Neural cell (in vitro differentiated cells): ENCODE results near the gene WARS2. TPM values are rescaled to one million over a fixed set of nuclear protein-coding genes. Genes with fewer than 3 reads are reported as not detected.

ENCODE experiments used
- H2AFZ ChIP-seq: fragments of 200-600, 300-800 bp; sonication (generic), shearing (Covaris generic); 2 replicates; pipeline ENCODE4 v1.6.0; 2014; ENCODE audit warnings: low read depth, mild to moderate bottlenecking, antibody characterized with exemption, low read length, moderate library complexity
- H3F3A ChIP-seq: fragments of 200-600 bp; shearing (Covaris generic); 2 replicates; pipeline ENCODE4 v1.6.1; 2016; ENCODE audit warnings: mild to moderate bottlenecking, moderate library complexity, mixed read lengths, antibody characterized with exemption, low read length; ENCODE audit not compliant: insufficient read depth, poor library complexity, severe bottlenecking
- H3K27ac ChIP-seq: fragments of 200-600, 300-800 bp; sonication (generic), shearing (Covaris generic); 2 replicates; pipeline ENCODE4 v1.5.1; 2014; ENCODE audit warnings: mild to moderate bottlenecking, low read length, moderate library complexity
- H3K27me3 ChIP-seq: fragments of 300-800, 200-600 bp; sonication (generic), shearing (Covaris generic); 2 replicates; pipeline ENCODE4 v1.6.0; 2014; ENCODE audit warnings: mild to moderate bottlenecking, low read depth, low read length, moderate library complexity; ENCODE audit not compliant: insufficient read depth
- H3K36me3 ChIP-seq: fragments of 300-800, 200-600 bp; sonication (generic), shearing (Covaris generic); 2 replicates; pipeline ENCODE4 v1.5.1; 2014; ENCODE audit warnings: mild to moderate bottlenecking, antibody characterized with exemption, low read length, moderate library complexity; ENCODE audit not compliant: insufficient read depth
- H3K4me2 ChIP-seq: fragments of 300-800, 200-600 bp; sonication (generic), shearing (Covaris generic); 2 replicates; pipeline ENCODE4 v1.6.0; 2014; ENCODE audit warnings: mild to moderate bottlenecking, low read length
- H3K4me3 ChIP-seq: fragments of 300-800, 200-600 bp; sonication (generic), shearing (Covaris generic); 2 replicates; pipeline ENCODE4 v1.5.1; 2014; ENCODE audit warnings: mild to moderate bottlenecking, low read length, moderate library complexity
- H3K79me2 ChIP-seq: fragments of 200-600 bp; shearing (Covaris generic); replicated peaks from 2 replicates; pipeline ENCODE4 v1.6.0; 2014; ENCODE audit warnings: mild to moderate bottlenecking, low read length, moderate library complexity; ENCODE audit not compliant: insufficient read depth
- H3K9ac ChIP-seq: fragments of 300-800, 200-600 bp; sonication (generic), shearing (Covaris generic); 2 replicates; pipeline ENCODE4 v1.6.1; 2016; ENCODE audit warnings: mild to moderate bottlenecking, low read length, mixed read lengths
- H3K9me2 ChIP-seq: fragments of 200-600 bp; shearing (Covaris generic); 2 replicates; pipeline ENCODE4 v1.6.1; 2016; ENCODE audit warnings: mild to moderate bottlenecking, low read length, mixed read lengths; ENCODE audit not compliant: insufficient read depth
- H3K9me3 ChIP-seq: fragments of 200-600, 300-800 bp; sonication (generic), shearing (Covaris generic); 2 replicates; pipeline ENCODE4 v1.6.1; 2016; ENCODE audit warnings: mild to moderate bottlenecking, mixed run types, low read length, moderate library complexity, mixed read lengths
- H4K20me1 ChIP-seq: fragments of 200-600 bp; shearing (Covaris generic); 2 replicates; pipeline ENCODE4 v1.6.1; 2016; ENCODE audit warnings: mild to moderate bottlenecking, mixed run types; ENCODE audit not compliant: insufficient read depth
- EP300 ChIP-seq: fragments of 450-650 bp; conservative IDR thresholded peaks from 2 replicates; pipeline ENCODE4 v1.6.1; 2014; ENCODE audit warnings: antibody characterized with exemption, mild to moderate bottlenecking, moderate library complexity; ENCODE audit not compliant: poor library complexity, severe bottlenecking
- EZH2 ChIP-seq: fragments of 200-600, 300-800 bp; shearing (Covaris generic), sonication (generic); IDR thresholded peaks from 2 replicates; pipeline ENCODE4 v1.6.1; 2014; ENCODE audit warnings: antibody characterized with exemption, low read length, borderline replicate concordance, mild to moderate bottlenecking; ENCODE audit not compliant: insufficient read depth, poor library complexity, severe bottlenecking
- MXI1 ChIP-seq: fragments of 450-650 bp; conservative IDR thresholded peaks from 2 replicates; pipeline ENCODE4 v1.6.1; 2014; ENCODE audit warnings: antibody characterized with exemption, mild to moderate bottlenecking; ENCODE audit not compliant: poor library complexity, severe bottlenecking
- POLR2AphosphoS5 ChIP-seq: IDR thresholded peaks from 2 replicates; pipeline ENCODE4 v1.6.1; 2012
- RAD21 ChIP-seq: fragments of 450-650 bp; conservative IDR thresholded peaks from 2 replicates; pipeline ENCODE4 v1.6.1; 2014; ENCODE audit warnings: antibody characterized with exemption, mild to moderate bottlenecking, moderate library complexity
- SMC3 ChIP-seq: fragments of 450-650 bp; conservative IDR thresholded peaks from 2 replicates; pipeline ENCODE4 v1.6.1; 2014; ENCODE audit warnings: antibody characterized with exemption, mild to moderate bottlenecking, moderate library complexity; ENCODE audit not compliant: poor library complexity
- TAF1 ChIP-seq: IDR thresholded peaks from 2 replicates; pipeline ENCODE4 v1.6.1; 2012; ENCODE audit warnings: low read depth
- polyA plus RNA-seq: library from polyadenylated mRNA; depleted of rRNA; stranded (reverse); fragments of >200 nt; gene quantifications from 2 replicates; pipeline ENCODE4 v1.2.3, GENCODE V29; 2014
- TF ChIP-seq, protein P1 (sequence below): IDR thresholded peaks from 2 replicates; pipeline ENCODE4 v1.6.1; 2012; ENCODE audit warnings: borderline replicate concordance
- TF ChIP-seq, protein P2 (sequence below): fragments of 450-650 bp; IDR thresholded peaks from 2 replicates; pipeline ENCODE4 v1.5.1; 2014; ENCODE audit warnings: antibody characterized with exemption, mild to moderate bottlenecking, moderate library complexity; ENCODE audit not compliant: poor library complexity, severe bottlenecking

Gene WARS2
- polyA plus RNA-seq, 1 donor from 2014 or later, result 4.7 TPM

- Histone ChIP-seq H3K9me3 (no peaks in the 10 kb centered on the region), H2AFZ (no peak overlapping the region), H3K9me2 (no peaks in the 10 kb centered on the region), H3K79me2 (no peaks in the 10 kb centered on the region), H4K20me1 (no peaks in the 10 kb centered on the region), H3K27me3 (no peaks in the 10 kb centered on the region), H3K4me2 (no peak overlapping the region), H3K36me3 (no peaks in the 10 kb centered on the region), H3K27ac (no peak overlapping the region), H3K4me3 (no peak overlapping the region), H3F3A (no peaks in the 10 kb centered on the region), H3K9ac (no peak overlapping the region)
- TF ChIP-seq POLR2AphosphoS5 (no peak), TAF1 (no peak), EZH2 (no peak), EP300 (no peak), RAD21 (no peak), SMC3 (no peak), MXI1 (no peak)
- TF ChIP-seq, protein P1, sequence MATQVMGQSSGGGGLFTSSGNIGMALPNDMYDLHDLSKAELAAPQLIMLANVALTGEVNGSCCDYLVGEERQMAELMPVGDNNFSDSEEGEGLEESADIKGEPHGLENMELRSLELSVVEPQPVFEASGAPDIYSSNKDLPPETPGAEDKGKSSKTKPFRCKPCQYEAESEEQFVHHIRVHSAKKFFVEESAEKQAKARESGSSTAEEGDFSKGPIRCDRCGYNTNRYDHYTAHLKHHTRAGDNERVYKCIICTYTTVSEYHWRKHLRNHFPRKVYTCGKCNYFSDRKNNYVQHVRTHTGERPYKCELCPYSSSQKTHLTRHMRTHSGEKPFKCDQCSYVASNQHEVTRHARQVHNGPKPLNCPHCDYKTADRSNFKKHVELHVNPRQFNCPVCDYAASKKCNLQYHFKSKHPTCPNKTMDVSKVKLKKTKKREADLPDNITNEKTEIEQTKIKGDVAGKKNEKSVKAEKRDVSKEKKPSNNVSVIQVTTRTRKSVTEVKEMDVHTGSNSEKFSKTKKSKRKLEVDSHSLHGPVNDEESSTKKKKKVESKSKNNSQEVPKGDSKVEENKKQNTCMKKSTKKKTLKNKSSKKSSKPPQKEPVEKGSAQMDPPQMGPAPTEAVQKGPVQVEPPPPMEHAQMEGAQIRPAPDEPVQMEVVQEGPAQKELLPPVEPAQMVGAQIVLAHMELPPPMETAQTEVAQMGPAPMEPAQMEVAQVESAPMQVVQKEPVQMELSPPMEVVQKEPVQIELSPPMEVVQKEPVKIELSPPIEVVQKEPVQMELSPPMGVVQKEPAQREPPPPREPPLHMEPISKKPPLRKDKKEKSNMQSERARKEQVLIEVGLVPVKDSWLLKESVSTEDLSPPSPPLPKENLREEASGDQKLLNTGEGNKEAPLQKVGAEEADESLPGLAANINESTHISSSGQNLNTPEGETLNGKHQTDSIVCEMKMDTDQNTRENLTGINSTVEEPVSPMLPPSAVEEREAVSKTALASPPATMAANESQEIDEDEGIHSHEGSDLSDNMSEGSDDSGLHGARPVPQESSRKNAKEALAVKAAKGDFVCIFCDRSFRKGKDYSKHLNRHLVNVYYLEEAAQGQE, result no peak
- TF ChIP-seq, protein P2, sequence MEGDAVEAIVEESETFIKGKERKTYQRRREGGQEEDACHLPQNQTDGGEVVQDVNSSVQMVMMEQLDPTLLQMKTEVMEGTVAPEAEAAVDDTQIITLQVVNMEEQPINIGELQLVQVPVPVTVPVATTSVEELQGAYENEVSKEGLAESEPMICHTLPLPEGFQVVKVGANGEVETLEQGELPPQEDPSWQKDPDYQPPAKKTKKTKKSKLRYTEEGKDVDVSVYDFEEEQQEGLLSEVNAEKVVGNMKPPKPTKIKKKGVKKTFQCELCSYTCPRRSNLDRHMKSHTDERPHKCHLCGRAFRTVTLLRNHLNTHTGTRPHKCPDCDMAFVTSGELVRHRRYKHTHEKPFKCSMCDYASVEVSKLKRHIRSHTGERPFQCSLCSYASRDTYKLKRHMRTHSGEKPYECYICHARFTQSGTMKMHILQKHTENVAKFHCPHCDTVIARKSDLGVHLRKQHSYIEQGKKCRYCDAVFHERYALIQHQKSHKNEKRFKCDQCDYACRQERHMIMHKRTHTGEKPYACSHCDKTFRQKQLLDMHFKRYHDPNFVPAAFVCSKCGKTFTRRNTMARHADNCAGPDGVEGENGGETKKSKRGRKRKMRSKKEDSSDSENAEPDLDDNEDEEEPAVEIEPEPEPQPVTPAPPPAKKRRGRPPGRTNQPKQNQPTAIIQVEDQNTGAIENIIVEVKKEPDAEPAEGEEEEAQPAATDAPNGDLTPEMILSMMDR, result no peak
These were observed 91.6 kb downstream of the WARS2 start for GRCh38 chr1:119048624-119049404.

GRCh38 chr1:119046785-119047438 is 93.5 kb downstream of the WARS2 start:
- Histone ChIP-seq H3K9ac (no peak overlapping the region), H3K36me3 (no peaks in the 10 kb centered on the region), H3K4me3 (no peak overlapping the region), H3K79me2 (no peaks in the 10 kb centered on the region), H3K9me3 (no peaks in the 10 kb centered on the region), H3K27me3 (no peaks in the 10 kb centered on the region), H2AFZ (no peak overlapping the region), H4K20me1 (no peaks in the 10 kb centered on the region), H3K4me2 (no peak overlapping the region), H3K9me2 (no peaks in the 10 kb centered on the region), H3K27ac (no peak overlapping the region), H3F3A (no peaks in the 10 kb centered on the region)
- TF ChIP-seq, protein P1, result no peak
- TF ChIP-seq TAF1 (no peak), RAD21 (no peak), EZH2 (no peak), MXI1 (no peak), EP300 (no peak), POLR2AphosphoS5 (no peak), SMC3 (no peak)
- TF ChIP-seq, protein P2, result no peak
